HepG2 (cell line): ENCODE measurements around the gene SDK1. TPM values are rescaled to one million over a fixed set of nuclear protein-coding genes. Genes with fewer than 3 reads are reported as not detected.

ENCODE experiments used
- ATAC-seq: fragments of 200-7000 bp; cut with Tn5 transposase; 3 replicates; pipeline ENCODE4 v1.9.1; 2020; ENCODE audit warnings: mild to moderate bottlenecking, moderate library complexity
- BruUV-seq: library from RNA; stranded (reverse); fragments of 400-500 nt; replicated peaks from 2 replicates; lab custom pipeline; 2021; lab: Mats Ljungman, UMichigan
- CTCF ChIA-PET: fragments of 300-600 bp; formaldehyde crosslinking; extraction: SDS; loops from one replicate; lab custom pipeline; 2021; ENCODE audit warnings: low total read pairs, inconsistent platforms, low intra/inter-chr PET ratio; lab: Yijun Ruan, JAX
- POLR2A ChIA-PET: fragments of 350-600 bp; sonication (Branson Sonifier 250); formaldehyde crosslinking; loops from one replicate; lab custom pipeline; 2020; ENCODE audit warnings: antibody characterized with exemption, inconsistent platforms; lab: Yijun Ruan, JAX
- DNase-seq: peaks from one replicate; pipeline ENCODE4 v3.0.0-alpha.2; 2015; ENCODE audit warnings: low spot score
- FAIRE-seq: peaks from 3 replicates; lab custom pipeline; 2011; peaks lifted over from hg19 to GRCh38; lab: Jason Lieb, UNC
- H2AFZ ChIP-seq: one replicate; pipeline ENCODE4 v1.6.1; 2011; ENCODE audit warnings: low read length, inconsistent platforms
- H3K27ac ChIP-seq: fragments of 300-600 bp; 3 replicates; pipeline ENCODE4 v1.8.0; 2011; ENCODE audit warnings: mixed run types, mild to moderate bottlenecking, mixed read lengths, low read length, inconsistent platforms; ENCODE audit not compliant: insufficient read depth; ENCODE audit errors: extremely low read length
- H3K27me3 ChIP-seq, 2 experiments: fragments of 200-600 bp in 1 of 2; 2 replicates in 1 of 2; 3 replicates in 1 of 2; pipeline versions ENCODE4 v1.6.0 to v1.8.0; 2011; ENCODE audit warnings: low read length in 2 of 2, mild to moderate bottlenecking in 2 of 2, moderate library complexity in 2 of 2, inconsistent platforms in 1 of 2; ENCODE audit not compliant: insufficient read depth in 2 of 2, control insufficient read depth in 1 of 2
- H3K36me3 ChIP-seq, 2 experiments: fragments of 200-600 bp in 1 of 2; replicated peaks in 1 of 2; 2 replicates in 1 of 2; 3 replicates in 1 of 2; pipeline versions ENCODE4 v1.5.1 to v1.8.0; 2011; ENCODE audit warnings: low read length in 2 of 2, inconsistent platforms in 1 of 2; ENCODE audit not compliant: insufficient read depth in 2 of 2, control insufficient read depth in 1 of 2
- H3K4me1 ChIP-seq: 2 replicates; pipeline ENCODE4 v1.5.1; 2012; ENCODE audit warnings: low read length, inconsistent platforms; ENCODE audit not compliant: insufficient read depth
- H3K4me2 ChIP-seq: 2 replicates; pipeline ENCODE4 v1.6.0; 2011; ENCODE audit warnings: low read depth, low read length, inconsistent platforms
- H3K4me3 ChIP-seq, 3 experiments: fragments of 200-600 bp in 1 of 3; sonication (generic), shearing (Covaris generic) in 1 of 3; replicated peaks in 1 of 3; 2 replicates each; pipeline ENCODE4 v1.5.1; 2011 to 2016; ENCODE audit warnings: low read length in 3 of 3, inconsistent platforms in 2 of 3, low read depth in 2 of 3, mild to moderate bottlenecking in 2 of 3, control low read depth in 1 of 3, mixed read lengths in 1 of 3; ENCODE audit not compliant: insufficient read depth in 1 of 3
- H3K79me2 ChIP-seq: one replicate; pipeline ENCODE4 v1.6.1; 2011; ENCODE audit warnings: low read length, inconsistent platforms; ENCODE audit not compliant: insufficient read depth
- H3K9ac ChIP-seq: 2 replicates; pipeline ENCODE4 v1.6.0; 2011; ENCODE audit warnings: mild to moderate bottlenecking, low read depth, low read length, inconsistent platforms; ENCODE audit not compliant: insufficient read depth
- H3K9me3 ChIP-seq: 2 replicates; pipeline ENCODE4 v1.5.1; 2012; ENCODE audit warnings: mild to moderate bottlenecking, low read length
- H4K20me1 ChIP-seq: 2 replicates; pipeline ENCODE4 v1.6.0; 2011; ENCODE audit warnings: inconsistent platforms, mild to moderate bottlenecking, low read length, moderate library complexity; ENCODE audit not compliant: insufficient read depth
- RFXAP ChIP-seq: sonication (generic); formaldehyde crosslinking; IDR thresholded peaks from 2 replicates; pipeline ENCODE4 v1.4.0; 2020; ENCODE audit warnings: missing genetic modification reagents, borderline replicate concordance
- SUZ12 ChIP-seq: fragments of 150-350 bp; IDR thresholded peaks from 2 replicates; pipeline ENCODE4 v1.6.1; 2014; ENCODE audit warnings: low read depth, low read length
- ZBTB34 ChIP-seq: sonication (generic); formaldehyde crosslinking; IDR thresholded peaks from 2 replicates; pipeline ENCODE4 v1.8.0; 2022; ENCODE audit warnings: mild to moderate bottlenecking, missing genetic modification reagents
- ZBTB44 ChIP-seq: sonication (generic); formaldehyde crosslinking; IDR thresholded peaks from 2 replicates; pipeline ENCODE4 v1.4.0; 2020; ENCODE audit warnings: missing genetic modification reagents
- ZFP36L1 ChIP-seq: sonication (generic); formaldehyde crosslinking; IDR thresholded peaks from 2 replicates; pipeline ENCODE4 v1.8.0; 2022; ENCODE audit warnings: mild to moderate bottlenecking, missing genetic modification reagents, moderate library complexity
- ZFYVE20 ChIP-seq: sonication (generic); formaldehyde crosslinking; IDR thresholded peaks from 2 replicates; pipeline ENCODE4 v1.8.0; 2023; ENCODE audit warnings: low read depth, mild to moderate bottlenecking, moderate library complexity, missing genetic modification reagents, borderline replicate concordance
- ZNF326 ChIP-seq: sonication (generic); formaldehyde crosslinking; IDR thresholded peaks from 2 replicates; pipeline ENCODE4 v1.4.0; 2020; ENCODE audit warnings: missing genetic modification reagents, borderline replicate concordance
- ZNF350 ChIP-seq: sonication (generic); formaldehyde crosslinking; IDR thresholded peaks from 2 replicates; pipeline ENCODE4 v1.4.0; 2020; ENCODE audit warnings: mild to moderate bottlenecking, low read depth, missing genetic modification reagents, borderline replicate concordance
- ZNF562 ChIP-seq: sonication (generic); formaldehyde crosslinking; IDR thresholded peaks from 2 replicates; pipeline ENCODE4 v1.8.0; 2022; ENCODE audit warnings: missing genetic modification reagents, borderline replicate concordance
- ZNF577 ChIP-seq: sonication (generic); formaldehyde crosslinking; IDR thresholded peaks from 2 replicates; pipeline ENCODE4 v1.4.0; 2020; ENCODE audit warnings: mild to moderate bottlenecking, low read depth, missing genetic modification reagents, borderline replicate concordance
- ZNF740 ChIP-seq: sonication (generic); formaldehyde crosslinking; IDR thresholded peaks from 2 replicates; pipeline ENCODE4 v1.4.0; 2020; ENCODE audit warnings: missing genetic modification reagents
- ZNF883 ChIP-seq: sonication (generic); formaldehyde crosslinking; IDR thresholded peaks from 2 replicates; pipeline ENCODE4 v1.5.1; 2020; ENCODE audit warnings: mild to moderate bottlenecking, missing genetic modification reagents; ENCODE audit errors: not compliant biosample characterization
- WGBS: methylation state at CpG from one replicate; pipeline ENCODE4 v1.1.6; 2017; ENCODE audit warnings: low lambda C conversion rate; 5-methylcytosine and 5-hydroxymethylcytosine counted together
- in situ Hi-C: cut with HindIII; loops from 2 replicates; pipeline ENCODE4 v1.10.0; 2017; ENCODE audit warnings: low pct_unique_long_range_greater_than_20kb; ENCODE audit not compliant: extremely low pct_ligation_motif_present
- intact Hi-C: fragments of 100-400 bp; cut with micrococcal nuclease; formaldehyde crosslinking; loops from one replicate; pipeline ENCODE4 v1.10.0; 2022; ENCODE audit not compliant: unreplicated experiment
- polyA plus RNA-seq, 8 experiments: library from polyadenylated mRNA; depleted of rRNA in 3 of 8; stranded (reverse) in 7 of 8; unstranded in 1 of 8; fragments of >200 nt; fragmentation: Illumina TruSeq in 4 of 8; extraction: Trizol in 4 of 8; gene quantifications; 2 replicates each; pipeline versions ENCODE4 v1.2.1 to v1.2.3, GENCODE V29; 2011 to 2016; ENCODE audit warnings: low read depth in 4 of 8, missing spikeins in 1 of 8, mixed read lengths in 1 of 8; ENCODE audit not compliant: insufficient read depth in 1 of 8
- total RNA-seq, 5 experiments: library from RNA; depleted of rRNA; stranded (reverse); fragments of >200 nt; fragmentation: Illumina TruSeq; extraction: Trizol; gene quantifications; 2 replicates each; pipeline ENCODE4 v1.2.3, GENCODE V29; 2016; ENCODE audit warnings: low read depth in 1 of 5

SDK1 gene
- total and polyA plus RNA-seq, 2 of the 13 experiments (the other 11 are each of a cell fraction or from before 2014, with no cell fraction given), result 0.35 to 2.4 TPM

- Histone ChIP-seq H4K20me1 (no peaks in the 10 kb centered on the region), H3K27ac (no peak overlapping the region), H3K79me2 (no peaks in the 10 kb centered on the region), H3K9me3 (no peaks in the 10 kb centered on the region)
- WGBS, result 93% methylated on average over 9 of the region's 9 CpGs
- POLR2A ChIA-PET, result no interaction called here
- in situ Hi-C loops, result no loop called here
- FAIRE-seq, result no peak
- TF ChIP-seq ZNF577 (CRISPR knock-in tag) (no peak), ZNF350 (CRISPR knock-in tag) (no peak), ZNF562 (CRISPR knock-in tag) (no peak), ZNF883 (CRISPR knock-in tag) (no peak), ZFP36L1 (no peak), ZNF326 (CRISPR knock-in tag) (no peak), ZNF740 (CRISPR knock-in tag) (no peak), ZFYVE20 (CRISPR knock-in tag) (no peak), ZBTB34 (CRISPR knock-in tag) (no peak), ZBTB44 (CRISPR knock-in tag) (no peak), SUZ12 (no peak), RFXAP (CRISPR knock-in tag) (no peak)
- TF ChIP-seq, all 625 proteins: peak for 0
- intact Hi-C loops, result no loop called here
- Histone ChIP-seq H3K4me1 (peaks cover 43% of the 10 kb centered on the region), H3K4me2 (no peak overlapping the region), H2AFZ (no peak overlapping the region), H3K9ac (no peak overlapping the region), H3K36me3 (no peaks in the 10 kb centered on the region), H3K27me3 (no peaks in the 10 kb centered on the region), H3K4me3 (no peak overlapping the region)
- BruUV-seq, result no TSS peak
- no peak for ATAC-seq
- CTCF ChIA-PET, result no interaction called here
- no peak for DNase-seq
Observed at GRCh38 chr7:3915337-3915878, 614.4 kb downstream of the SDK1 start.
